DMS 273 (cell line): ENCODE data around the gene XRCC1.

ENCODE experiments used
- DNase-seq: peaks from one replicate; lab custom pipeline; 2025; ENCODE audit not compliant: unreplicated experiment; lab: John Stamatoyannopoulos, UW

XRCC1 gene

DNA sequence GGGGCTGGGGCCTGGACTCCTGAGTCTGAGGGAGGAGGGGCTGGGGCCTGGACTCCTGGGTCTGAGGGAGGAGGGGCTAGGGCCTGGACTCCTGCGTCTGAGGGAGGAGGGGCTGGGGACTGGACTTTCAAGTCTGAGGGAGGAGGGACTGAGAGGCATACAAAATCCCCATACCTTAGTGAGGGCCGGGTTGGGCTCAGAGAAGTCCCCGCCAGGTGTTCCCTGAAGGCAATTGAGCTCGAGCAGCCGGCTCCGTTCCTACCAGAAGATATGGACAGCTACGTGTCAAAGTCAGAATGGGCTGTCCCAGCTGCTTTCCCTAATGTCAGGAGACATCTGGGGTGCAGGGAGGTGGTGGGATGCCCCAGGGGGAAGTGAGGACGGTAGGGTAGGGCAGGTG is 80.2 kb downstream of the XRCC1 start:
- DNase-seq: no peak
